ENCODE results near the gene PARP12.

DNA sequence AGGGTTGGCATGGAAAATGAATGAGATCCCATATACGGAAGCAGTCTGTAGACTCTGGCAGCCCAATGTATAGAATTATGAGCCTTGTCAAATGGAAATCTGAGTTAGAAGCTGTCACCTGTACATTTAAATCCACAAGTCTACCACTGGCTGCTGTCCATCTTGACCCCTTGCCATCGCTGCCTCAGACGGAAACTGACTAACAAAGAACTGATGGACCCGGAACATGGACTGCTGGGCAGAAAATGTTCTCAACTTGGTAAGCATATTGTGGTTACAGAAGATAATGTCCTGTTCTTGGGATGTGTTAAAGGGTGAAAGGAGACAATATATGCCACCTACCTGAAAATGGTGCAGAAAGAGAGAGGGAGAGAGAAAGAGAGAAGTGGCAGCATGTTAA lies 37.5 kb downstream of the PARP12 start:
- TF ChIP-seq, protein P1, sequence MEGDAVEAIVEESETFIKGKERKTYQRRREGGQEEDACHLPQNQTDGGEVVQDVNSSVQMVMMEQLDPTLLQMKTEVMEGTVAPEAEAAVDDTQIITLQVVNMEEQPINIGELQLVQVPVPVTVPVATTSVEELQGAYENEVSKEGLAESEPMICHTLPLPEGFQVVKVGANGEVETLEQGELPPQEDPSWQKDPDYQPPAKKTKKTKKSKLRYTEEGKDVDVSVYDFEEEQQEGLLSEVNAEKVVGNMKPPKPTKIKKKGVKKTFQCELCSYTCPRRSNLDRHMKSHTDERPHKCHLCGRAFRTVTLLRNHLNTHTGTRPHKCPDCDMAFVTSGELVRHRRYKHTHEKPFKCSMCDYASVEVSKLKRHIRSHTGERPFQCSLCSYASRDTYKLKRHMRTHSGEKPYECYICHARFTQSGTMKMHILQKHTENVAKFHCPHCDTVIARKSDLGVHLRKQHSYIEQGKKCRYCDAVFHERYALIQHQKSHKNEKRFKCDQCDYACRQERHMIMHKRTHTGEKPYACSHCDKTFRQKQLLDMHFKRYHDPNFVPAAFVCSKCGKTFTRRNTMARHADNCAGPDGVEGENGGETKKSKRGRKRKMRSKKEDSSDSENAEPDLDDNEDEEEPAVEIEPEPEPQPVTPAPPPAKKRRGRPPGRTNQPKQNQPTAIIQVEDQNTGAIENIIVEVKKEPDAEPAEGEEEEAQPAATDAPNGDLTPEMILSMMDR (IDR thresholded peaks at IDR 0.05): no peak
- no peak for TF ChIP-seq POLR2A (IDR thresholded peaks at IDR 0.05)
